SU-DHL-6 (cell line): ENCODE results near the gene NCKAP5.

Experiments
- EZH2phosphoT487 ChIP-seq: fragments of 200-600 bp; sonication (generic), shearing (Covaris generic); conservative IDR thresholded peaks from 2 replicates; pipeline ENCODE4 v1.6.1; 2018; ENCODE audit warnings: mild to moderate bottlenecking, antibody characterized with exemption, low read length, moderate library complexity, mixed read lengths
- TF ChIP-seq, protein P1 (sequence below): fragments of 200-600 bp; sonication (generic); IDR thresholded peaks from one replicate; pipeline ENCODE4 v1.5.1; 2017; ENCODE audit warnings: antibody characterized with exemption, mild to moderate bottlenecking, low read length, moderate library complexity; ENCODE audit not compliant: insufficient read depth, poor library complexity, severe bottlenecking

DNA sequence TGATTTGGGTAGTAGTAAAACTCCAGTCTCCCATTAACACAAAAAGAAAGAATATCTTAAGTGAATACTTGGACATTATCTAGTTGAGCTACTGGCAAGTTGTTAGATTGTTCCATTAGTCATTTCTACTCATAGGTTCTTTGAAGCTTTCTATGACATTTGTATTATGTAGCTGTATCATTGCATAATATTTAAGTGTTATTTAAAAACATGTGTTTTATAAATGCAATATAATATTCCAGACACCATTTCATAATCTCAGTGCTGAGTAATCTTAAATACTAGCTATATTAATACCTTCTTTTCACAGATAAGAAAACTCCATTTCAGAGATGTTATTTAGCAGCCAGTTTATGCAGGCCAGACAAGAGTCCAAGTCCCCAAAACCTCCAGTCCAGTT, 271.9 kb downstream of the NCKAP5 start:
- TF ChIP-seq, protein P1, sequence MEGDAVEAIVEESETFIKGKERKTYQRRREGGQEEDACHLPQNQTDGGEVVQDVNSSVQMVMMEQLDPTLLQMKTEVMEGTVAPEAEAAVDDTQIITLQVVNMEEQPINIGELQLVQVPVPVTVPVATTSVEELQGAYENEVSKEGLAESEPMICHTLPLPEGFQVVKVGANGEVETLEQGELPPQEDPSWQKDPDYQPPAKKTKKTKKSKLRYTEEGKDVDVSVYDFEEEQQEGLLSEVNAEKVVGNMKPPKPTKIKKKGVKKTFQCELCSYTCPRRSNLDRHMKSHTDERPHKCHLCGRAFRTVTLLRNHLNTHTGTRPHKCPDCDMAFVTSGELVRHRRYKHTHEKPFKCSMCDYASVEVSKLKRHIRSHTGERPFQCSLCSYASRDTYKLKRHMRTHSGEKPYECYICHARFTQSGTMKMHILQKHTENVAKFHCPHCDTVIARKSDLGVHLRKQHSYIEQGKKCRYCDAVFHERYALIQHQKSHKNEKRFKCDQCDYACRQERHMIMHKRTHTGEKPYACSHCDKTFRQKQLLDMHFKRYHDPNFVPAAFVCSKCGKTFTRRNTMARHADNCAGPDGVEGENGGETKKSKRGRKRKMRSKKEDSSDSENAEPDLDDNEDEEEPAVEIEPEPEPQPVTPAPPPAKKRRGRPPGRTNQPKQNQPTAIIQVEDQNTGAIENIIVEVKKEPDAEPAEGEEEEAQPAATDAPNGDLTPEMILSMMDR, result no peak
- no peak for TF ChIP-seq EZH2phosphoT487
